GM21529 (cell line): ENCODE results near the gene GRIPAP1.

ENCODE experiments used
- ATAC-seq: cut with Tn5 transposase; IDR thresholded peaks from one replicate; pipeline ENCODE4 v1.9.1; 2021; ENCODE audit not compliant: unreplicated experiment

The GRIPAP1 gene

DNA sequence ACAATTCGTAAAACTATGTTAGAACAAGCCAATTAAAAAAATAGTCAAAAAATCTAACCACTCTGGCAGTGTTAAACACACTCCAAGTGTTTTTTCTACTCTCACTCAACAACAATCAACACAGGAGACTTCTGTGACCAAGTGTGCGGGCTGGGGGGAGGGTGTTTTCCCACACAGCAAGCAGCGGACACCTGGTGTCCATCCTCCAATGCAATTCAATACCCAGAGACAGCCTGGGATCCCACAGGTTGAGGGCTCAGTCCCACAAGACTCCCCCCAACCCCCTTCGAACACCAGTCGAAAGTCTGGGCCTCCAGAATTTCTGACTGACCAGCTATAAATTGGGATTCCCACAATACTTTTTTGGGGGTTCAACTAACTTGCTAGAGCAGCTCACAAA lies 74.9 kb downstream of the GRIPAP1 start:
- no peak for ATAC-seq

DNA sequence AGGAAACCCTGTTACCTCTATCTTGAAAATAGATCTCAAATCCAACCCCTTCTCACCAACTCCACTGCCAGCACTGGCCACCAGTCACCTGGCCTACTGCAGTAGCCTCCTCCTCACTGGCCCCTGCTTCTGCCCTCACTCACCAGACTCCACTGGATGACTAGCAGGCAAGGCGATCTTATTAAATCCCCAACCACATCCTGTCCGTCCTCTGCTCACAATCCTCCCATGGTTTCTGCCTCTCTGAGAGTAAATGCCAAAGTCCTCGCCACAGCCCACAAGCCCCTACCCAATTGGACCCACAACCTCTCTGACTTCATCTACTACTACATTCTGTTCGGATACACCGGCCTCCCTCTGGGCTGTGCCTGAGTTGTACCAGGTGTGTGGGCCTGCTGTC lies 77.8 kb downstream of the GRIPAP1 start:
- no peak for ATAC-seq

DNA sequence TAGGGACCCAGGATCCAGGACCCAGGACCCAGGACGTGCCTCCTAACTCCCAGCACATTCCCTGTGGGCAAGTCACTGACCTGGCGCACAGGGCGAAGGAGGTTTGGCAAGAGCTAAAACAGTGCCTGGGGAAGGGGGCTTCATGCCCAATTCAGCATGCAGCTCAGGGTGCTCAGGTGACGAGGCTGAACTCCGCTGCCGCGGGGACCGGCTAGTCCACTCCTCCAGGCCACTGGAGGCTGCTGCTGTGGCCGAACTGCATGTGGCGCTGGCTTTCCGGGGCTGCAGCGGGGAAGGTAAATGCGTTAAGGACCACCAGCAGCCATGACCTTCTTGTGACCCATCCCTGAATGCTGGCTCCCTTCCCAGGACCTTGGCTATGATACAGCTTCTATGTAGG lies 78.3 kb downstream of the GRIPAP1 start:
- no peak for ATAC-seq
